Sciatic nerve (tissue), 2 donors: ENCODE data around the gene CPNE4. TPM values are rescaled to one million over a fixed set of nuclear protein-coding genes. Genes with fewer than 3 reads are reported as not detected.
"Not testable (repeated sequence)": the region's sequence is repeated elsewhere in the genome, so short reads cannot be mapped to it uniquely, and the experiment has no call there.

ENCODE experiments used
- ATAC-seq: fragments of 200-7000 bp; cut with Tn5 transposase; one replicate; pipeline ENCODE4 v1.9.1; 2020; ENCODE audit warnings: mild to moderate bottlenecking, moderate library complexity
- DNase-seq: peaks from one replicate; pipeline ENCODE4 v3.0.0-alpha.2; 2020; ENCODE audit warnings: low spot score
- intact Hi-C: fragments of 100-400 bp; cut with DNase I; formaldehyde crosslinking; loops from one replicate; pipeline ENCODE4 v1.14.2; 2022
- total RNA-seq: library from RNA; stranded (reverse); fragmentation: NEBNext Ultra II Directional; extraction: Animal tissue kit (Norgen Biotek cat#: 25700); gene quantifications from one replicate; pipeline ENCODE4 v1.2.1, GENCODE V29; 2021
- donor health status: DM: no; HTN: no; CAD: no.
- donor health status: DM: no; HTN: no; CAD: no.

The CPNE4 gene
- total RNA-seq, 1 donor from 2014 or later, result 0.18 TPM

GRCh38 chr3:131900891-131901290 is 133.9 kb downstream of the CPNE4 start:
- intact Hi-C loops, result no loop called here
- DNase-seq (no peak), ATAC-seq (no peak)

- DNase-seq (no peak), ATAC-seq (no peak)
- intact Hi-C loops, result no loop called here
Measured at GRCh38 chr3:131899021-131899420, 135.8 kb downstream of the CPNE4 start.

- ATAC-seq (no peak), DNase-seq (no peak)
- intact Hi-C loops, result no loop called here
Measured at GRCh38 chr3:131898346-131898745, 136.5 kb downstream of the CPNE4 start.

GRCh38 chr3:131896285-131896684 is 138.5 kb downstream of the CPNE4 start:
- DNase-seq, result no peak
- no peak for ATAC-seq
- intact Hi-C loops, result no loop called here

DNA sequence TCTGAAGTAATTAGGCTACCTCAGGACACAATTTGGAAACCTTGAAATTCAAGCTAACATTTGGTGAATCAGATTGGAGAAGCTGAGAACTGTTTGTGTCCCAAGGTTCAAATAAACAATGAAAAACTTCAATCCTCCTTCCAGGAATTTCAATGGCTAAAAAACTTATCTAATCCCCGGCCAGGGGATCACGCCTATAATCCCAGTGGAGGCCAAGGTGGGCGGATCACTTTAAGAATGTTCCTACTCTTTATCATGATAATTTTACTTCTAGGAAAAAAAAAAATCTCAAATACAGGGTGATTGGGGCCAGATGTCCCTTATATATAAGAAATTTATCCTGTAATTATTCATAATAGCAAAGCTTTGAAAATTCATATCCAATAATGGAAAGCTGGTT is 139.0 kb downstream of the CPNE4 start:
- intact Hi-C loops, result no loop called here
- ATAC-seq (no peak), DNase-seq (no peak)

GRCh38 chr3:131892331-131892730 is 142.5 kb downstream of the CPNE4 start:
- intact Hi-C loops, result no loop called here
- no peak for DNase-seq
- ATAC-seq, result no peak

- DNase-seq, intact Hi-C loops, ATAC-seq: not testable (repeated sequence)
Measured at GRCh38 chr3:131885871-131886270, 148.9 kb downstream of the CPNE4 start.

DNA sequence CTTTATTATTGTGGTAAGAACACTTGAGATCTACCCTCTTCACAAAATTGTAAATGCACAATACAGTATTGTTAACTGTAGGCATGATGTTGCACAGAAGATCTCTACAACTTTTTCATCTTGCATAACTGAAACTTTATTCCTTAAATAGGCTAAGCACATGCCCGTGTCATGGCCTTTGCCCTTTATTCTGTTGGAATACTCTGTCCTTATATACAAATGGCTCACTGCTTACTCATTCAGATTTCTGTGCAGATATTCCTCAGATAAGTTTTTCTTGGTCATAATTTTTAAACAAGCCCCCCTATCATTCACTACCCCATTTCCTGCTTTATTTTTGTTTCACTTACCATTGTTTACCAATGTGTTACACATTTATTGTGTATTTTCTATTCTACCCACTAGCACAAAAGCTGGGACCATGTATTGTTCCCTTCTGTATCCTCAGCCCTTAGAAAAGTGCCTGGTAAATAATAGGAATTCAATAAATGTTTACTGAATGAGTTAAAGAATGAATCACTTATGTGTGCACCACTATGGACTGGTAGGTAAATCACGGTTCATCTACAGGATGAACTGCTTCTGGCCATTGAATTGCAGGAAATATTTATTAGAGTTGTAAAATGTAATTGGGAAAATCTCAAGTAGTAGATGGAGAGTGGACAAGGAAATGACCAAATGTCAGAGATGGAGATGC is 151.0 kb downstream of the CPNE4 start:
- DNase-seq (no peak), ATAC-seq (no peak)
- intact Hi-C loops, result no loop called here

- ATAC-seq (no peak), DNase-seq (no peak)
- intact Hi-C loops, result no loop called here
Measured at GRCh38 chr3:131883086-131883485, 151.7 kb downstream of the CPNE4 start.

- ATAC-seq, result no peak
- intact Hi-C loops, result no loop called here
Measured at GRCh38 chr3:131881777-131882176, 153.0 kb downstream of the CPNE4 start.

GRCh38 chr3:131880948-131881347 is 153.9 kb downstream of the CPNE4 start:
- intact Hi-C loops, result no loop called here
- DNase-seq (no peak), ATAC-seq (no peak)

More at GRCh38 chr3:131881777-131882176, 153.0 kb downstream of the CPNE4 start:
- no peak for DNase-seq

GRCh38 chr3:131868203-131868602 is 166.6 kb downstream of the CPNE4 start:
- intact Hi-C loops, result no loop called here
- no peak for DNase-seq
- ATAC-seq, result no peak

GRCh38 chr3:131856171-131856570 is 178.6 kb downstream of the CPNE4 start:
- DNase-seq (no peak), ATAC-seq (no peak)
- intact Hi-C loops, result no loop called here

DNA sequence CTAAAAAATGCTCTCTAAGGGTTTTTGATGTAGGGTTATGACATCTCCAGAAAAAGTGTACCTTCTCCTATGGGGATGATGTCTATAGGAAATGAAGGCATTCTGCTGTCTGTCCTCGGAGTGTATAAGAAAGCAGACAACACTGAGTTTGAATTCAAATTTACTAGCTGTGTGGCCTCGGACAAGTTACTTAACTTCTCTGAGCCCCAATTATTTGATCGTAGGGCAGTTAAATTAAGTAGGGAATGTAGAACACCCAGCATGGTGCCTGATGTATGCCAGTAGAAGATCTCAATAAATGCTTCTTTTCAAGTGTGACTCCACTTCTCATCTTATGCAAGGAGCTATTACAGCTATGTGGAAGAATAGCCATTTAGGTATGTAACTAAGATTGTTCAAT is 184.6 kb downstream of the CPNE4 start:
- intact Hi-C loops, result no loop called here
- ATAC-seq (no peak), DNase-seq (no peak)

GRCh38 chr3:131849616-131850015 is 185.2 kb downstream of the CPNE4 start:
- intact Hi-C loops, result no loop called here
- ATAC-seq (no peak), DNase-seq (no peak)

DNA sequence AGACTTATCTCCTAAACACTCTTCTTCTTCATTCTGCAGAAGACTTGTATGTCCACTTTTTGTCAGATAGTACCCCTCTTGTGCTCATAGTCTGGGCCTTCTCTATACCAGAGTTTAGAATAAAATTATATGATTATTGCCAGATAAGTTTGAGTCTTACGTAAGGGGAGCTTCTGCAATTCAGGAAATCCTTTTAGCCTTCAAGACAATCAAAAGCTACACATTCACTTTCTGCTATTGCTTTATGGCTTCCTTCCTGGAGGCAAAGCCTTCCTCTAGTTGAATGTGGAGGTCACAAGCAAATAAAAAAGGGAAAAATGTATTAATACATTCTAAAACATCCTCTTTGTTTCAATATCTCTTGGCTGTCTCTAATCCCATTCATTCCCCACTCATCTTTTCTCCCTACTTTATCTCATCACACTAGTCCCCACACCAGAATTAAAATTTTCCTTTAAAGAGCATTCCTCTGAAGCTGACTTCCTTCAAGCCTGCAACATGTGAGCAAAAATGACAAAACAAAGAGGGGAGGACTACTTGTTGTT is 186.8 kb downstream of the CPNE4 start:
- DNase-seq, result no peak
- intact Hi-C loops, result no loop called here

GRCh38 chr3:131846296-131846924 is 188.4 kb downstream of the CPNE4 start:
- intact Hi-C loops, result no loop called here
- ATAC-seq (no peak), DNase-seq (no peak)

More for the DNA sequence above, 186.8 kb downstream of the CPNE4 start:
- no peak for ATAC-seq

DNA sequence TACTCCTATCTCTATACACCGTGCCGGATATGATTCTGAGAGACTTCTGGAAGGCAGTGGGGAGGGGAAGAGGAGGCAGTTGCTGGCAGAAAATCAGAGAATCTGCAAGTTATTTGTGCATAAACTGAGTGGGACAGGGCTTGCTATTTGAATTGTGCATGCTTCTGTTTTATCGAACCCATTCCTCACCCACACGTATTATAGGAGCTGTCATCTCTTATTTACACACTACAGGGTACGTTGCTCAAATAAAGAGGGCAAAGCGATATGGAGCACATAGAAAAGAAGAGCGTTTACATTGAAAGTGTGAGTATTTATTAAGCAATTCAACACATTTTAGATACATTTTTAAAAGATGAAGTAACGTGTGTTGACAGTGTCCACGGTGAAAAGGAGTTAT is 191.6 kb downstream of the CPNE4 start:
- DNase-seq, result no peak
- intact Hi-C loops, result no loop called here
- no peak for ATAC-seq

DNA sequence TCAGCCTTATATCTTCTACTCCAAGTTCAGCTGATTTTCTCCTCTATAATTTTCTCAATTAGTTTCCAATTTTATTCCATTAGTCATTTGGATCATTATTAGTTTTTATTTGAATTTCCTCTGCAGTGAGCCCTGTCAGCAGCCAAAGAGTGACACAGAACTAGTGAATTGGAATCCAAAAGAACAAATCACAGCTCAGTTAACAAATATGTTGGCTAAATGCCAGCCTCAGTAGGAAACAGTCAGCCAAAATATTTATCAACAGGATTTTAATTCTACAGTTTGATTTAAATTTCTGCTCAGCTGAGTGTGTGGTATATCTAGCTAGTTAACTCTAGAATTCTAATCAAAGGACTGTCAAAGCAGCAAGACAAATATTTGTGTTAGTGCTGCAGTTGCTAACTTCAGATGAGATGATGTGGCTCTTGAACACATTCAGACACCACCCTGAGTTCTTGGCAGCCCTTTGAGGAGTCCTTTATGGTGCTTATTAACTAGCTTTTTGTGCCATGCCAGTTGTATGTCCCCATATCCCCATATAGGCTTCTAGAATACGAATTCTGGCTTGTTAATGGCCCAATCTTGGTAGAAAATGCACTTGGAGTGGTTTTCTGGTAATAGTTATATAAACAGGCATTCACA is 194.5 kb downstream of the CPNE4 start:
- intact Hi-C loops, result no loop called here
- DNase-seq (no peak), ATAC-seq (no peak)

- ATAC-seq (no peak), DNase-seq (no peak)
- intact Hi-C loops, result no loop called here
Measured at GRCh38 chr3:131835906-131836305, 198.9 kb downstream of the CPNE4 start.
